NCI-H1436 (cell line): Measurements from ENCODE around the gene WFDC13.
"Not testable (repeated sequence)": the region's sequence is repeated elsewhere in the genome, so short reads cannot be mapped to it uniquely, and the experiment has no call there.

Source experiments
- DNase-seq: peaks from one replicate; lab custom pipeline; 2025; lab: John Stamatoyannopoulos, UW

The WFDC13 gene, protein sequence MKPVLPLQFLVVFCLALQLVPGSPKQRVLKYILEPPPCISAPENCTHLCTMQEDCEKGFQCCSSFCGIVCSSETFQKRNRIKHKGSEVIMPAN

DNA sequence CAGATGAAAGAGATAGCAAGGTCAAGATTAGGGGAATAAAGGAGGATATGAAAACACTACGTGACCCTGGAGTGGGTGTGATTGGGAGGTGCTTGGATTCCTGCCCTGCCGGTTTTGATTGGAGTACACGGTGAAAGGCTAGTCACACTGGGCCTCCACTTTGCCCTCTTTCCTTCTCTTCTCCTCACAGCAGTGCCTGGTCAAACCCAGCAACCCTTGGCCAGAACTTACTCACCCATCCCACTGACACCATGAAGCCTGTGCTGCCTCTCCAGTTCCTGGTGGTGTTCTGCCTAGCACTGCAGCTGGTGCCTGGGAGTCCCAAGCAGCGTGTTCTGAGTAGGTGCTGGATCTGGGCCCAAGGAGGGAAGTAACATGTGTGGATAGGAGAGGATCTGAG is at the start of gene WFDC13:
WFDC13 (plus strand) TSS at position 166 of the 400 bp plus-strand sequence; CDS start at position 252, 86 bp downstream.
- DNase-seq: no peak

DNA sequence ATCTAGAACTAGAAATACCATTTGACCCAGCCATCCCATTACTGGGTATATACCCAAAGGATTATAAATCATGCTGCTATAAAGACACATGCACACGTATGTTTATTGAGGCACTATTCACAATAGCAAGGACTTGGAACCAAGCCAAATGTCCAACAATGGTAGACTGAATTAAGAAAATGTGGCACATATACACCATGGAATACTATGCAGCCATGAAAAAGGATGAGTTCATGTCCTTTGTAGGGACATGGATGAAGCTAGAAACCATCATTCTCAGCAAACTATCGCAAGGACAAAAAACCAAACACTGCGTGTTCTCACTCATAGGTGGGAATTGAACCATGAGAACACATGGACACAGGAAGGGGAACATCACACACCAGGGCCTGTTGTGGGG is 44.8 kb upstream of the WFDC13 start:
- not testable (repeated sequence) for DNase-seq

DNA sequence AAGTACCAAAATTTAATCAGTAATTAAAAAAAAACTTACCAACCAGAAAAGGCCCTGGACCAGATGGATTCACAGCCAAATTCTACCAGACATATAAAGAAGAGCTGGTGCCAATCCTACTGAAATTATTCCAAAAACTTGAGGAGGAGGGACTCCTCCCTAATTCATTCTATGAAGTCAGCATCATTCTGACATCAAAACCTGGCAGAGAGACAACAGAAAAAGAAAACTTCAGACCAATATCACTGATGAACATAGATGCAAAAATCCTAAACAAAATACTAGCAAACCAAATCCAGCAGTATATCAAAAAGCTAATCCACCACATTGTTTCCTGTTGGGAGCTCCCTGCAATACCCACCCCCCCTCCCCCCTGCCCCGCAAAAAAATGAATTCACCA is 31.7 kb upstream of the WFDC13 start, which contains the start of gene WFDC11:
WFDC11 (minus strand) TSS at position 101 of the 400 bp plus-strand sequence. CDS start 19,639 bp downstream, outside the sequence.
- no peak for DNase-seq

DNA sequence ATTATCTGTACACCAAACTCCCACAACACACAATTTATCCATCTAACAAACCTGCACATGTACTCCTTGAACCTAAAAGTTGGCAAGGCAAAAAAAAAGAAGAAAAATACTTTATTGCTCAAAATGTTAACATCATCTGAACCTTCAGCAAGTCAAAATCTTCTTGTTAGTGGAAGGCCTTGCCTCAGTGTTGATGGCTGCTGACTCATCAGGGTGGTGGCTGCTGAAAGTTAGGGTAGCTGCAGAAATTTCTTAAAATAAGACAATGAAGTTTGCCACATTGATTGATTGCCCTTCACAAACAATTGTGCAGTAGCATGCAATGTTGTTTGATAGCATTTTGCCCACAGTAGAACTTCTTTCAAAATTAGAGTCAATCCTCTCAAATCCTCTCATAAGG is 29.1 kb upstream of the WFDC13 start:
- DNase-seq: no peak

DNA sequence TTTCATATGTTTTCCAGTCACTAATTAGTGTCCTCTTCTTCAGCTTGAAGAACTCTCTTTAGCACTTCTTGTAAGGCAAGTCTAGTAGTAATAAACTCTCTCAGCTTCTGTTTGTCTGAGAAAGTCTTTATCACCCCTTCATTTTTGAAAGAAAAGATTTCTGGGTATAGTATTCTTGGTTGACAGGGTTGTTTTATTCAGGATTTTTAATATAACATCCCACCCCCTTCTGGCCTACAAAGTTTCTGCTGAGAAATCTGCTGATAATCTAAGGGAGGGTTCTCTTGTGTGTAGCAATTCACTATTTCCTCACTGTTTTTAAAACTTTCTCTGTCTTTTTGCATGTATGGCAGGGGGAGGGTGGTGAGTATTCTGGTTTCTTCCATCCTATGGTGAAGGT is 22.2 kb upstream of the WFDC13 start:
- DNase-seq: no peak

DNA sequence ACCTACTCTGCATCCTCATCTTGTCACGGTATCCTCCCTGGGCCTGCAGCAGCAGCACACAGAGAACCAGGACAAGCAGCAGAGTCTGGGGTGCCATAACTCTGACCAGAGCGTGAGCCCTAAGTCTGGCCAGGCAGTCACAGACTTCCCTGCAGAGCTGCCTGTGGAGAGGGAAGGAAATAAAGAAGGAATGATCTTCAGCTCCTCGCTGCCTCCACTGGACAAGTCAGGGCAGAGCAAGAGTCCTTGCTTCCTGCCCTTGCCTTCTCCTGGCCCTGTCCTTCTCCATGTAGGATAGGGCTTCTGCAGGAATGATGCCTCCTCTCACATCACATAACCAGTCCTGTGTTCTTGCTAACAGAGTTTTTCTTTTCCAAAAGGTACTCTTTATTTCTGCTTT is 15.9 kb upstream of the WFDC13 start:
- DNase-seq: no peak

DNA sequence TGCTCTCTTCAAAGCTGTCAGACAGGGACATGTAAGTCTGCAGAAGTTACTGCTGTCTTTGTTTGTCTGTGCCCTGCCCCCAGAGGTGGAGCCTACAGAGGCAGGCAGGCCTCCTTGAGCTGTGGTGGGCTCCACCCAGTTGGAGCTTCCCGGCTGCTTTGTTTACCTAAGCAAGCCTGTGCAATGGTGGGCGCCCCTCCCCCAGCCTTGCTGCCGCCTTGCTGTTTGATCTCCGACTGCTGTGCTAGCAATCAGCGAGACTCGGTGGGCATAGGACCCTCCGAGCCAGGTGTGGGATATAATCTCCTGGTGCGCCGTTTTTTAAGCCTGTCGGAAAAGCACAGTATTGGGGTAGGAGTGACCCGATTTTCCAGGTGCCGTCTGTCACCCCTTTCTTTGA is 8.5 kb upstream of the WFDC13 start:
- DNase-seq: not testable (repeated sequence)

DNA sequence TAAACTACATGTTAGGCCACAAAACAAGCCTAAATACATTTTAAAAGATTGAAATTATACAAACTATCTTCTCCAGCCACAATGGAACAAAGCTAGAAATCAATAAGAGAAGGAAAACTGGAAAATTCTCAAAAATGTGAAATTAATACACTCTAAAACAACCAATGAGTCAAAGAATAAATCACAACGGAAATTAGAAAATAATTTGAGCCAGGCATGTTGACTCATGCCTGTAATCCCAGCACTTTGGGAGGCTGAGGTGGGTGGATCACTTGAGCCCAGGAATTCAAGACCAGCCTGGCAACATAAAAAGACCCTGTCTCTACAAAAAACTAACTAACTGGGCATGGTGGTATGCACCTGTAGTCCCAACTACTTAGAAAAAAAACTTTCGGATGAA is 6.3 kb upstream of the WFDC13 start:
- no peak for DNase-seq

DNA sequence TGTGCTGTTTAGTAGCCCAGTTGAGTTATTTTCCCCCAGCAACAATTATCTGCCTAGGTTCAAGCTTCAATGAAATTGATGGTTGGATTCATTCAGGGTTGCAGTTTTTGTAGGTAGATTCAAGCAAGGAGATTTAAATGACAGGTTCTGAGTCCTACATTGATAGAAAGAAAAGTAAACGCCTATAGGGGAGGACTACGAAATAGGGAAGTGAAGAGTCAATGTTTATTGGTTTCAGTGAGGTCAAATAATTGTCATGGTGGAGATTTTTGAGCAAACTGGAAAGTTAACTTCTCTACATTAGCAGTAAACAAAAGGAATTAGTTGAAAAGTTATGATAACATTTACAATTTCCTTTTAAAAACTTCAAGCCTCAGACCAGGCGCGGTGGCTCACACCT is 734 bp upstream of the WFDC13 start:
- no peak for DNase-seq

DNA sequence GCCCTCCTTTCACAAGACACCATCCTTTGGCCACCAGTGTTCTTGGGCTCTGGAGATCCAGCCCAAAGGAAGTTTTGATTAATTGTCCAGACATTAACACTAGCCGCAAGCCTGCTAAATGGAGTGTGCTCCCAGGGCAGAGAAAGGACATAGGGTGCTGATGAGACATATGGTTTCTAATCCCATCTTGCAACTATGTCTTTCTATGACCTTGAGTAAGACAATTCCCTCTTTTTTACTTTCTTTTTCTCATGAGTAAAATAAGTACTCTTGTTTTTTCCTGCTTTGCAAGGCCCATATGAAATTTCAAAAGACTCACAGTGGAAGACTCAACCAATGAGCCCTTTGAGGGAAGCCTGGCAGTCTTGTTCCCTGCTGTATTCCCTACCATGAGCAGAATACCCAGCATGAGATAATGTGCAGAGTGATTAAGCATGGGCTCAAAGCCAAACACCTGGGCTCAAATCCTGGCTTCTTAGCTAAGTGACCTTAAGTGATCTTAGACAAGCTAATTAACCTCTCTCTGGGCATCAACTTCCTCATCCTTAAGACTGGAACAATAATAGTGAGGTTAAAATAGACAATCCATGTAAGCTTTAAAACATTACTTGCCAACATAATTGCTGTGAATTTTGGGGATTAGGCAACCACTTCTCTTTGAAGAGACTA is 3.3 kb downstream of the WFDC13 start, which contains the start of gene WFDC10B:
WFDC10B (minus strand) TSS at position 51 of the 669 bp plus-strand sequence. CDS start 19,027 bp downstream, outside the sequence.
- DNase-seq: no peak

DNA sequence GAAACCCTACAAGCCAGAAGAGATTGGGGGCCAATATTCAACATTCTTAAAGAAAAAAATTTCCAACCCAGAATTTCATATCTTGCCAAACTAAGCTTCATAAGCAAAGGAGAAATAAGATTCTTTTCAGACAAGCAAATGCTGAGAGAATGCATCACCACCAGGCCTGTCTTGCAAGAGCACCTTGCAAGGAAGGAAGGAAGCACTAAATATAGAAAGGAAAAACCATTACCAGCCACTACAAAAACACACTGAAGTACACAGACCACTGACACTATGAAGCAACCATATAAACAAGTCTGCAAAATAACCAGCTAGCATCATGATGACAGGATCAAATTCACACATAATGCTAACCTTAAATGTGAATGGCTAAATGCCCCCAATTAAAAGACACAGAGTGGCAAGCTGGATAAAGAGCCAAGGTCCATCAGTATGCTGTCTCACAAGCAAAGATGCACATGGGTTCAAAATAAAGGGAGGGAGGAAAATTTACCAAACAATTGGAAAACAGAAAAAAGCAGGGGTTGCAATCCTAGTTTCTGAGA is 14.4 kb downstream of the WFDC13 start:
- not testable (repeated sequence) for DNase-seq

DNA sequence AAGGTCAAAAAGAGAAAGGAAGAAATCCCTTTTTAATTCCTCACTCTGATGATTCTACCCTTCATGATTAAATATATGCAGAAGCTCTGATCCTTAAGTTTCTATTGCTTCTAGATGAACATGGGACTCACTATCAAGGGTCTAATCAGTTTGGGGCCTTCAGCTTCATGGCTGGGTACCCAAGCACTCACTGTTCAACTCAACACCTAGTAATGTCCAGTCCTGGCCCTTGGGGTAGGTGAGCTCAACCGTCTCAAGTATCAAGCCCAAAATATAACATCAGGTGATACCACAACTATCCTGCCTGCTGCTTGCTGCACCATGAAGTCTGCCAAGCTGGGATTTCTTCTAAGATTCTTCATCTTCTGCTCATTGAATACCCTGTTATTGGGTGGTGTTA is 20.2 kb downstream of the WFDC13 start, which contains the start of gene SPINT4:
SPINT4 (plus strand) TSS at position 301 of the 400 bp plus-strand sequence; CDS start at position 322, 21 bp downstream.
- DNase-seq: no peak

DNA sequence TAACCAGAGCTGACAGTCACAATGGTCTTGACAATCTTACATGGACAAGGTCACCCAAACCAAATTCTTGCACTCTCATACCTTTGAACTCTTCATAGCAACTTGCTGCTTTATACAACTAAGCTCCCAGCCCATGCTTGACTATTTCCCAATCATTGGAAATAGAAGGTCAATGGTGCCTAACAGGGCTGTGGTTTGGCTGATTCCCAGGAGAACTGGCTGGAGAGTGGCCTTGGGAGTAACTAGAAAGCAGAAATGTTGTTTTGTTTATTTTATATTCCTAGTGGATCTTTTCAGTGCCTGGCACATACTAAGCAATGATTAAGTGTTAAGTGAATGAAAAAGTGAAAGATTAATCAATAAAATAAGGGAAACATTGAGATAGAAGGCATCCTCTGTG is 23.3 kb downstream of the WFDC13 start:
- no peak for DNase-seq

DNA sequence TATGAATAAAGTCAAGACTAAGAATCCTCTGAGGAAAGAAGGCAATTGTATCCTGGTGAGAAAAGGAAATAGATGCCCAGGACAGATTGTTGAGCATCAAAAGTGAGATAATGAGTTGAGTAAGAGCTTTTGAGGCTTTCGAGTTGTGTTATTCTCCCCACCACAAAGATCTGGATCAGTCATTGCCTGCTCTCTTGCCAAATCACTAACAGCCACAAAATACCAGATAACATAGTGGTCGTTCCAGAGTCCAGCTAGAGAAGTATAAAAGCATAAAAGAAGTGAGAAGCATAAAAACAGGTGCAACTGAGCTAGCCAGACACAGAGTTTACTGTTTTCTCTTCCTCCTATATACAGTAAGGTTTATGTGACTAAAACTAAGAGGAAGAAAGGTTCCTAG is 25.2 kb downstream of the WFDC13 start:
- no peak for DNase-seq

DNA sequence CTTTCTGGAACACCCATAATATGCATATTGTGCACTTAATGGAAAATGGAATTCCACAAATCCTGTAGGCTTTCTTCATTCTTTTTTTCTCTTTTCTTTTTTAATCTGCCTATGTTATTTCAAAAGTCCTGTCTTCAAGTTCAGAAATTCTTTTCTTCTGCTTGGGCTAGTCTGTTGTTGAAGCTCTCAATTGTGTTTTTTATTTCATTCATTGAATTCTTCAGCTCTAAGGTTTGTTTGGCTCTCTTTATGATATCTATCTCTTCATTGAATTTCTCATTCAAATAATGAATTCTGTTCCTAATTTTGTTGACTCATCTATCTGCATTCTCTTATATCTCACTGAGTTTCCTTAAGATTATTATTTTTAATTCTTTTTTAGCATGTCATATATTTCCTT is 30.4 kb downstream of the WFDC13 start:
- no peak for DNase-seq

DNA sequence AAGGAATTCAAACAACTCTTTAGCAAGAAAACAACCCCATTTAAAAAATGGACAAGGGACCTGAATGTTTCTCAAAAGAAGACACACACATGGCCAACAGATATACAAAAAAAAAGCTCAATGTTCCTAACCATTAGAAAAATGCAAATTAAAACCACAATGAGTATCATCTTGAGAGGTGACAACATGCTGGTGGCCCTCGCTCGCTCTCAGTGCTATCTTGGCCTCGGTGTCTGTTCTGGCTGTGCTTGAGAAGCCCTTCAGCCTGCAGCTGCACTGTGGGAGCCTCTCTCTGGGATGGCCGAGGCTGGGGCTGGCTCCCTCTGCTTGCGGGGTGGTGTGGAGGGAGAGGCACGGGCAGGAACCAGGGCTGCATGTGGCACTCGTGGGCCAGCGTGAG is 33.7 kb downstream of the WFDC13 start:
- no peak for DNase-seq

DNA sequence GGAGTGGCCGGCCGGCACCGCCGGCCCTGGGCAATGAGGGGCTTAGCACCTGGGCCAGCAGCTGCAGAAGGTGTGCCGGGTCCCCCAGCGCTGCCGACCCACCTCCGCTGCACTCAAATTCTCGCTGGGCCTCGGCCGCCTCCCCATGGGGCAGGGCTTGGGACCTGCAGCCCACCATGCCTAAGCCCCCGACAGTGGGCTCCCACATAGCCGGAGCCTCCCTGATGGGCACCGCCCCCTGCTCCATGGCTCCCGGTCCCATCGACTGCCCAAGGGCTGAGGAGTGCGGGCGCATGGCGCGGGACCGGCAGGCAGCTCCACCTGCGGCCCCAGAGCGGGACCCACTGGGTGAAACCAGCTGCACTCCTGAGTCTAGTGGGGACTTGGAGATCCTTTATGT is 34.1 kb downstream of the WFDC13 start:
- no peak for DNase-seq

DNA sequence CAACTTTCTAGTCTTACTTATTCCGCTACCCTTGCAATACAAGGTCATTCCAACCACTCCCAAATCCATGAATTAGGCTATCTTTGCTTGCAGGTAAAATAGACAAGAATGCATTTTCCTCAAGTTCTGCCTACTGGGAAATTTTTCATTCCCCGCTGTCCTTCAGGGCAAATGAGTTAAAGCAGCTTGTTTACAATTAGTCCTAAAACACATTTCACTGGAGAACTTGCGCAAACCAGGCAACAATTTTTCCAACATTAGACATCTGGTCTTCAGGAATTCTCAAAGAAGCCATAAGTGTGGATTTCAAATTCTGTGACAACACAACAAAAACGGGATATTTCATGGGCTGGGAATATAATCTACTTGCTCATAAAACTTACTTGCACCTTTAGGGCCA is 40.8 kb downstream of the WFDC13 start:
- no peak for DNase-seq

DNA sequence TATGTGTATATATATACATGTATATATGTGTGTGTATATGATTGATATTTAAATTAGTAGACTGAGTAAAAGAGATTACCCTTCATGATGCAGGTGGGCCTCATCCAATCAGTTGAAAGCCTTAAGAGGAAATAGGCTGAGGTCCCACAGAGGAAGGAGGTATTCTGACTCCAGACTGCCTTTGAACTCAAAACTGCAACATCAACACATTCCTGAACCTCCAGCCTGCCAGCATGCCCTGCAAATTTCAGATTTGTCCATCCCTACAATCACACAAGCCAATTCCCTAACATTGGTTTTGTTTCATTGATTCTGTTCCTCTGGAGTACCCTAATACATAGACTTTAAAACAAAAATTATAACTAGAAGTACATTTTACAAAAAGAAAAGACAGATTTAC is 43.2 kb downstream of the WFDC13 start:
- no peak for DNase-seq

DNA sequence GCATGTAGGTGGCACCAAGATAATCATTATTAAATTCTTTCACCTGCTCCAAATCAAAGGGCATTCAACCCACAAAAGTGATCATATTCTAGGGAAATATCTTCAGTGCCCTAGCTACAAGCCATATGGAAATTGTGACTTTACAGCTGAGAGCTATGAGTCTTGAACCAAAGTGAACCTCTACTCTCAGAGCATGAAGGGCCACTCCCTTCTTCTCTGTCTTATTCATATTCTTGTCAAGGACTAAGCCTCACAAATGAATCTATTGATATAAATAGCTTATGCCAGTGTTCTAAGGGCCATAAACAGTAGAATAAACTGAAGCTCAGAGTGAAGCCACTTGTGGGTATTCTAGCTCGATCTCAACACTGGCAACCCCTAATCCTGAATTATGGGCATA is 49.9 kb downstream of the WFDC13 start:
- DNase-seq: no peak

DNA sequence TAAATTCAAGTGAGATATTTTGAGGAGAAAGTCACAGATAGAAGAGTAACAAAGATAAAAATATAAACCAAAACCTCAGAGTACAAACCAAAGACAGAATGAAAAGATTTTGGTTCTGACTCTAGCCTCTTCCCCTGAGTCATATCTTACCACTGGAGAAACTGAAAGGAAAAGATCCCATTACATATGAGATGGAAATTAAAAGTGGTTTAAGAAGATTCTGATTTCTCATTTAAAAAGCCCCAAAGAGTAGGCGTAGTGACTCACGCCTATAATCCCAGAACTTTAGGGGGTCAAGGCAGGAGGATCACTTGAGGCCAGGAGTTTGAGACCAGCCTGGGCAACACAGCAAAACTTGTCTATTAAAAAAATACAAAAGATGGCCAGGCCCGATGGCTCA is 50.9 kb downstream of the WFDC13 start:
- no peak for DNase-seq

DNA sequence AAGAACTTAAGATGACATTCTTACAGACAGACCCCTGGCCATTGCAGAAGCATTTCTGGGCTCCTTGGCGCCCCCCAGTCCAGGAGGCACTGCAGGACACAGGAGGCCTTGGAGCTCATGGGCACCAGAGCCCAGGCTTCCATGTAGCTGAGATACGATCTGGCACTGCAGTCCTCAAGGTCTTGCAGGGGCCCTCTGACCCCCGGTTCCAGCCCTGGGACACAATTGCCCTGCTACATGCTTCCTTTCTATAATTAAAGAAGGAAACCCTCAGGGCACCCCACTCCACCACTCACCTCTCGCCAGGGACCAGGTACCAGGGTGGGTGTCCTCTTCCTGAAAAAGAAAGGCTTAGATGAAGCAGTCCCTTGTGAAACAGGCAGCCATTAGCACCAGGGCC is 56.3 kb downstream of the WFDC13 start:
- DNase-seq: no peak
